ENCODE measurements around the gene C1orf141.
"Not testable (repeated sequence)": the region's sequence is repeated elsewhere in the genome, so short reads cannot be mapped to it uniquely, and the experiment has no call there.

C1orf141 gene

DNA sequence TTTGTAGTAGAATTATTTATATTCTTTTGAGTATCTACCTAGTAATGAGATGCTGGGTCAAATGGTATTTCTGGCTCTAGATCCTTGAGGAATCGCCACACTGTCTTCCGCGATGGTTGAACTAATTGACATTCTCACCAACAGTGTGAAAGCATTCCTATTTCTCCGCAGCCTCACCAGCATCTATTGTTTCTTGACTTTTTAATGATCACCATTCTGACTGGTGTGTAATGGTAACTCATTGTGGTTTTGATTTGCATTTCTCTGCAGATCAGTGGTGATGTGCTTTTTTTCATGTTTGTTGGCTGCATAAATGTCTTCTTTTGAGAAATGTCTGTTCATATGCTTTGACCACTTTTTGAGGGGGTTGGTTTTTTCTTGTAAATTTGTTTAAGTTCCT lies 16.2 kb upstream of the C1orf141 start:
- H3K4me3 ChIP-seq (ENCODE audit: low read depth, low read length) = no peak overlapping the region
- TF ChIP-seq, protein P1, sequence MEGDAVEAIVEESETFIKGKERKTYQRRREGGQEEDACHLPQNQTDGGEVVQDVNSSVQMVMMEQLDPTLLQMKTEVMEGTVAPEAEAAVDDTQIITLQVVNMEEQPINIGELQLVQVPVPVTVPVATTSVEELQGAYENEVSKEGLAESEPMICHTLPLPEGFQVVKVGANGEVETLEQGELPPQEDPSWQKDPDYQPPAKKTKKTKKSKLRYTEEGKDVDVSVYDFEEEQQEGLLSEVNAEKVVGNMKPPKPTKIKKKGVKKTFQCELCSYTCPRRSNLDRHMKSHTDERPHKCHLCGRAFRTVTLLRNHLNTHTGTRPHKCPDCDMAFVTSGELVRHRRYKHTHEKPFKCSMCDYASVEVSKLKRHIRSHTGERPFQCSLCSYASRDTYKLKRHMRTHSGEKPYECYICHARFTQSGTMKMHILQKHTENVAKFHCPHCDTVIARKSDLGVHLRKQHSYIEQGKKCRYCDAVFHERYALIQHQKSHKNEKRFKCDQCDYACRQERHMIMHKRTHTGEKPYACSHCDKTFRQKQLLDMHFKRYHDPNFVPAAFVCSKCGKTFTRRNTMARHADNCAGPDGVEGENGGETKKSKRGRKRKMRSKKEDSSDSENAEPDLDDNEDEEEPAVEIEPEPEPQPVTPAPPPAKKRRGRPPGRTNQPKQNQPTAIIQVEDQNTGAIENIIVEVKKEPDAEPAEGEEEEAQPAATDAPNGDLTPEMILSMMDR (IDR thresholded peaks at IDR 0.05; ENCODE audit: low read depth, low read length) = no peak

DNA sequence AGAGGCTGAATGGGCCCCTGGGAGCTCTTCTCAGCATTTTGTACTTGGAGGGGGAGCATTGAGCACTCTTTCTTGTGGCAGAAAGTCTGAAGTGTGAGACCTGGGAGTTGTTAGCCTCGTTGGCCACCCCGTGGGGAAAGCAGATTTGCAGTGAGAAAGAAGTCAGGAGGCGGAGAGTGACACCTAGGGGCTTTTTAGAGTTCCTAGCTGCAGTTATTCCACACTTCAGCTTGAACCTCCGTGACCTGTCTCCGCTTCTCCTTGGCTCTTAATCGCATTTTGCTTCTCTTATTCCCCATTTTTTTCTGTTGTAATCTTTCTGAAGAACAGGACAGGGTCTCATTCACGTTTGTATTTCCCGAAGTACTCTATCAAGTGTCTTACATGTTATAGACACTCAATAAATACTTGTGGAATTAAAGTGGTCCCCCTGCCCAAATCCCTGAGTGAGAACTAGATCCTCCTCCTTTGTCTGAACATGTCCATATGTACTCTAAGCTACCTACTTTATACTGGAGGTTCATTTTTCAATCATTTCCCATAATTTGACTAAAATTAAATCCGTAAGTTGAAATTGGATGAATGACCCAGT lies 14.5 kb upstream of the C1orf141 start:
- TF ChIP-seq, protein P1 (IDR thresholded peaks at IDR 0.05; ENCODE audit: low read depth, low read length) = peak; percentile 74
- H3K4me3 ChIP-seq (ENCODE audit: low read depth, low read length) = no peak overlapping the region

DNA sequence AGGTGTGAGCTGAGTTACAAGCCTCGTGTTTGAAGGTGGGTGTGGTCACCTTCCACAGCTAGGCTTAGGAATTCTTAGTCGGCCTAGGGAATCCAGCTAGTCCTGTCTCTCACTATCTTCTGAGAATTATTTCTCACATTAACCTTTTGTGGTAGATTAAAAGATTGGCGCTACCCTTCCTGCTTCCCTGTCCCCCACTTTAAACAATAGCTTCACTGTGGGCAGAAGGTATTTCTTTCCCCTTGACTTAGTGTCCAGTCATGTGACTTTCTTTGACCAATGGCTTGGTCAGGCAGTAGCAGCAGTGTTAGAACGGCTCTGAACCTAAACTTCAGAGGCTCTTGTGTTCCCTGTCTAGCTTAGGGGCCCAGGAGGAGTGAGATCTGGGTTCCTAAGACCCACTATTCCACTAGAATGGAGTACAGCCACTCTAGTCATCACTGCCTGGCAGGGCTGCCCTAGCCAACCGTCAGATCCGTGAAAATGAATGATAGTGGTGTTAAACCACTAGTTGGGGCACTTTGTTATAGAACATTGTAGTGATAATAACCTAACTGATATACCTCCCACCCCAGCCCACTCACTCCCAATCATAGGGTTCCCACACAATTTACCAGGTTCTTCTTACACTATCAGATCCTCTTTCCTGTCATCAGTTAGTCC lies 13.9 kb upstream of the C1orf141 start:
- TF ChIP-seq, protein P1 (IDR thresholded peaks at IDR 0.05; ENCODE audit: low read depth, low read length) = no peak

DNA sequence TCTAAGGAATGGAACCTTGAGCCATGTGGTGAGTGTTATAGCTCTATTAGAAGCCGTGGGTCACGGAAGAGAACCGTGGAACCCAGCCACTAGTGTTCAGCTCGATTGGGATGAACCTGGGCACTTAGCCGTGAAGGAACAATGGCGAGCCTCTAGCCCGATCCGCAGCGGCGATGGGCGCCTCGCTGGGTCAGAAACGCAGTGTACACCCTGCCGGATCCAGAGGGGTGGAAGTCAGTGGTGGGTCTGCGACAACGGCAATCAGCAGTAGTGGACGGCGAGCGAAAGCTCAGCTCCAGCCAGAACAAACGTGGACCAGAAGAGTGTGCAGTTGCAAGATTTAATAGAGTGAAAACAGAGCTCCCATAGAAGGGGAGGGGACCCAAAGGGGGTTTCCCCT lies 13.2 kb upstream of the C1orf141 start:
- not testable (repeated sequence) for H3K4me3 ChIP-seq (ENCODE audit: low read depth, low read length)

More for the DNA sequence above, 13.9 kb upstream of the C1orf141 start:
- H3K4me3 ChIP-seq (ENCODE audit: low read depth, low read length) = no peak overlapping the region

DNA sequence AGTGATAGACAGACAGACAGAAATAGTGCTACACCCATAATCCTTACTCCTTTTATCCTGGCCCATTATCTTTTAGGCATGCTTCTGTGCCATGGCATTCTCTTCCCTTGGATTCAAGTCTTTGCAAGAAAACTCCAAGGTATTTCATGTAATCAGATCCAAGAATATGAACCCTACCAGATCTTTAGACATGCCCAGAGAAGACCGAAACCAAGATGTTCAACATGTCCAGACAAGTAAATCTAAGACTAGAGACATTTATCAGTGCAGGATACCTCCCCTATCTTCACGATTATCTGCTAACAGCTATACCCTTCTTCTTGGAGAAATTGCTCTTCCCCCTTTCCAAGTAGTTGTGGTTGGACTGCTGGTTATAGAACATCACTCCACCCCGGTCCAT lies 11.8 kb upstream of the C1orf141 start:
- TF ChIP-seq, protein P1 (IDR thresholded peaks at IDR 0.05; ENCODE audit: low read depth, low read length) = no peak
- H3K4me3 ChIP-seq (ENCODE audit: low read depth, low read length) = no peak overlapping the region

DNA sequence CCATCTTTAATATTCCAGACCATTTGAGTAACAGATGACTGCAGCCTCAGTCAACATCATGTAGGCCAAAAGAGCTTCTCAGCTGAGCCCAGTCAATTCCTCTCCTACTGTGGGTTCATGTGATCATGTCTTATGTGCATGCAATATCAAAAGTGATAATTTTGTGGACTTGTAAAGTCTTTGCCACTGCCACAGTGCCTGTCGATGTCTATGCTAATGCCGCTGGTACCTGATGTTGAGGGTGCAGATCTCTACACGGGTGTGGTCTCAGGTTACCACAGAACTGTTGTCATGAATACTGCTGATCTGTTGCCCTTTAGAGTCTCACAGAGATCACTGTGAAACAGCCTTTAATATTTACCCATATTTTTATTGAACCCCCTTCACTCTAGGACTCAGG lies 11.3 kb upstream of the C1orf141 start:
- TF ChIP-seq, protein P1 (IDR thresholded peaks at IDR 0.05; ENCODE audit: low read depth, low read length) = no peak
- no peak overlapping the region for H3K4me3 ChIP-seq (ENCODE audit: low read depth, low read length)

DNA sequence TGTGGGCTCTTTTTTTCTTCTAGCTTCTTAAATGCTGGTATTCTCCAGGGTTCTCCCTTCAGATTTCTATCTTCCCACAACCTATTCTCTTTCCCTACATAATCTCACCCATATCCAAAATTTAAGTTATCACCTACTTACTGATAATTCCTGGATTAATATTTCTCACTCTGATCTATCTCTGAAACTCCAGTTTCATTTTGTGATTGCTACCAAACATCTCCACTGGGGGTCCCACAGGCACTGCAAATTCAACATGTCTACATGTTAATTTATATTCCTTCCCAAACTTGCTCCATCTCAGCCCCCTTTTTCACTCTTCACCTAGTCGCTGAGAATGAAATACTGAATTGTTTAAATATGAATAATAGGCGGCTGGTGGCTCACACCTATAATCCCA lies 9.9 kb upstream of the C1orf141 start:
- TF ChIP-seq, protein P1 (IDR thresholded peaks at IDR 0.05; ENCODE audit: low read depth, low read length) = no peak
- H3K4me3 ChIP-seq (ENCODE audit: low read depth, low read length) = no peak overlapping the region

DNA sequence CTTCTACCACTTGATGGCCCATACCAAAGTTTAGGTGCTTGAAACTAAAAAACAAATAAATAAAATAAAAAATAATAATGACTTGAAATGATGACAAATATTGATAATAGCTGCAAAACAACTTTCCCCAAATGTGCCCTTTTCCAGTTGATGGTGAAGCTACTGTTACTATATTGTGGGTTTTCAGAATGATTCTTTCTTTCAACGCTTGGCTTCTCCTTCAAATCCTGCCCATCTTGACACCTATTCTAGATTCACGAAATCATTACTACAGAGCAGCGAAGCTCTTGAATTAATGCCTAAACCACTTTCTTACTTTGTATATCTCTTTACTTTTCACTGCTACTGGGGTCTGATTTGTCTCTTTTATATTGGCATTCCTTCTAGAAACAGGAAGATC lies 9.2 kb upstream of the C1orf141 start:
- no peak overlapping the region for H3K4me3 ChIP-seq (ENCODE audit: low read depth, low read length)
- TF ChIP-seq, protein P1 (IDR thresholded peaks at IDR 0.05; ENCODE audit: low read depth, low read length) = no peak
